ENCODE data around the gene MAP2K4. TPM values are rescaled to one million over a fixed set of nuclear protein-coding genes. Genes with fewer than 3 reads are reported as not detected.

The MAP2K4 gene
- total RNA-seq, 1 donor from 2014 or later, result 35.4 TPM

- no peak for DNase-seq
- no peak for TF ChIP-seq CTCF (IDR thresholded peaks at IDR 0.05; ENCODE audit: partially characterized antibody, unreplicated experiment)
- H3K36me3 Mint-ChIP-seq (ENCODE audit: unreplicated experiment), result no peaks in the 10 kb centered on the region
- H3K4me3 Mint-ChIP-seq (ENCODE audit: unreplicated experiment), result no peak overlapping the region
- no peaks in the 10 kb centered on the region for H3K27me3 Mint-ChIP-seq (ENCODE audit: unreplicated experiment)
- H3K4me1 Mint-ChIP-seq (ENCODE audit: low read depth, unreplicated experiment), result no peaks in the 10 kb centered on the region
- H3K27ac Mint-ChIP-seq (ENCODE audit: unreplicated experiment), result no peak overlapping the region
- no peaks in the 10 kb centered on the region for H3K9me3 Mint-ChIP-seq (ENCODE audit: unreplicated experiment)
Measured at GRCh38 chr17:12114686-12115418, 94.2 kb downstream of the MAP2K4 start.

- no peak for DNase-seq
- no peaks in the 10 kb centered on the region for H3K27me3 Mint-ChIP-seq (ENCODE audit: unreplicated experiment)
- H3K4me1 Mint-ChIP-seq (ENCODE audit: low read depth, unreplicated experiment), result no peaks in the 10 kb centered on the region
- no peaks in the 10 kb centered on the region for H3K9me3 Mint-ChIP-seq (ENCODE audit: unreplicated experiment)
- no peak overlapping the region for H3K27ac Mint-ChIP-seq (ENCODE audit: unreplicated experiment)
- no peaks in the 10 kb centered on the region for H3K36me3 Mint-ChIP-seq (ENCODE audit: unreplicated experiment)
- TF ChIP-seq CTCF (IDR thresholded peaks at IDR 0.05; ENCODE audit: partially characterized antibody, unreplicated experiment), result no peak
- H3K4me3 Mint-ChIP-seq (ENCODE audit: unreplicated experiment), result no peak overlapping the region
Measured at GRCh38 chr17:12116143-12116542, 95.5 kb downstream of the MAP2K4 start.

- Mint-ChIP-seq H3K36me3 (ENCODE audit: unreplicated experiment) (no peaks in the 10 kb centered on the region), H3K4me3 (ENCODE audit: unreplicated experiment) (no peak overlapping the region), H3K9me3 (ENCODE audit: unreplicated experiment) (no peaks in the 10 kb centered on the region), H3K4me1 (ENCODE audit: low read depth, unreplicated experiment) (peaks cover 7% of the 10 kb centered on the region), H3K27me3 (ENCODE audit: unreplicated experiment) (no peaks in the 10 kb centered on the region), H3K27ac (ENCODE audit: unreplicated experiment) (no peak overlapping the region)
- TF ChIP-seq CTCF (IDR thresholded peaks at IDR 0.05; ENCODE audit: partially characterized antibody, unreplicated experiment), result no peak
- DNase-seq, result no peak
Measured at GRCh38 chr17:12118617-12119016, 97.9 kb downstream of the MAP2K4 start.

DNA sequence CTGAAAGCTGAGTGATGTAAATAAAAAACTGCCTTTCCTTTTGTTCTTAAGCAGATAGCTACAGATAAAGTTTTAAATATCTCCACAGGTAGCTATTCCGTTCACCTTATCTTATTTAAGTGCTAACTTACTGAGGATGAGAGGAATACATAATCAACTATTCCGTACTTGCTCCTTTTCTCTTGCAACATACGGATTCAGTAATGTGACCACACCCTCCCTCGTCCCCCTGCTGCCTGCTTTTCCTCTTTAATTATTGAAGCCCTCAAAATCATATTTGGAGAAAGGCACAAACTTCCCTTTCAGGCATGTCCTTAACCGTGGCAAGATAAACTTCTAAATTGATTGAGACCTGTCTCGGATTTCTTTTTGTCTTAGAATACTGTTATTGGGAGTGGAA is 101.4 kb downstream of the MAP2K4 start:
- DNase-seq, result no peak
- H3K9me3 Mint-ChIP-seq (ENCODE audit: unreplicated experiment), result no peaks in the 10 kb centered on the region
- no peaks in the 10 kb centered on the region for H3K27me3 Mint-ChIP-seq (ENCODE audit: unreplicated experiment)
- TF ChIP-seq CTCF (IDR thresholded peaks at IDR 0.05; ENCODE audit: partially characterized antibody, unreplicated experiment), result no peak
- H3K4me1 Mint-ChIP-seq (ENCODE audit: low read depth, unreplicated experiment), result peaks cover 7% of the 10 kb centered on the region
- peaks cover 12% of the 10 kb centered on the region for H3K36me3 Mint-ChIP-seq (ENCODE audit: unreplicated experiment)
- H3K4me3 Mint-ChIP-seq (ENCODE audit: unreplicated experiment), result no peak overlapping the region
- no peak overlapping the region for H3K27ac Mint-ChIP-seq (ENCODE audit: unreplicated experiment)

GRCh38 chr17:12127177-12127576 is 106.5 kb downstream of the MAP2K4 start:
- H3K36me3 Mint-ChIP-seq (ENCODE audit: unreplicated experiment), result peaks cover 12% of the 10 kb centered on the region
- DNase-seq, result no peak

More at GRCh38 chr17:12127177-12127576, 106.5 kb downstream of the MAP2K4 start:
- H3K27me3 Mint-ChIP-seq (ENCODE audit: unreplicated experiment), result peaks cover 2% of the 10 kb centered on the region
- no peak overlapping the region for H3K4me3 Mint-ChIP-seq (ENCODE audit: unreplicated experiment)
- no peak overlapping the region for H3K27ac Mint-ChIP-seq (ENCODE audit: unreplicated experiment)
- no peaks in the 10 kb centered on the region for H3K9me3 Mint-ChIP-seq (ENCODE audit: unreplicated experiment)
- TF ChIP-seq CTCF (IDR thresholded peaks at IDR 0.05; ENCODE audit: partially characterized antibody, unreplicated experiment), result no peak
- H3K4me1 Mint-ChIP-seq (ENCODE audit: low read depth, unreplicated experiment), result peaks cover 3% of the 10 kb centered on the region
